HL-60 (cell line): ENCODE results near the gene ADGRG6.

ENCODE experiments used
- DNase-seq, 2 experiments: peaks; one replicate each; pipeline ENCODE4 v3.0.0-alpha.2; 2010 to 2020; ENCODE audit warnings: low read depth in 1 of 2, low spot score in 1 of 2
- H3K27ac ChIP-seq: fragments of 250-450 bp; sonication (Bioruptor Pico); replicated peaks from 2 replicates; pipeline ENCODE4 v1.5.1; 2020; ENCODE audit warnings: mild to moderate bottlenecking, moderate library complexity
- H3K27me3 ChIP-seq: fragments of 250-450 bp; sonication (Bioruptor Pico); 2 replicates; pipeline ENCODE4 v1.5.1; 2021; ENCODE audit warnings: mild to moderate bottlenecking, moderate library complexity; ENCODE audit not compliant: insufficient read depth, poor library complexity, severe bottlenecking
- H3K4me3 ChIP-seq: replicated peaks from 2 replicates; pipeline ENCODE4 v1.5.1; 2011; ENCODE audit warnings: mild to moderate bottlenecking, control low read depth, low read length; ENCODE audit not compliant: insufficient read depth
- CTCF ChIP-seq: IDR thresholded peaks from one replicate; pipeline ENCODE4 v1.5.1; 2011; ENCODE audit warnings: low read length, control low read depth, inconsistent platforms; ENCODE audit not compliant: insufficient read depth
- GABPA ChIP-seq: IDR thresholded peaks from 2 replicates; pipeline ENCODE4 v1.6.1; 2012; ENCODE audit warnings: low read depth
- POLR2AphosphoS5 ChIP-seq: IDR thresholded peaks from 2 replicates; pipeline ENCODE4 v1.6.1; 2012; ENCODE audit warnings: low read depth
- REST ChIP-seq: IDR thresholded peaks from 2 replicates; pipeline ENCODE4 v1.6.1; 2012; ENCODE audit warnings: low read depth; ENCODE audit not compliant: insufficient replicate concordance
- SPI1 ChIP-seq: IDR thresholded peaks from 2 replicates; pipeline ENCODE4 v1.6.1; 2012; ENCODE audit warnings: low read depth, mild to moderate bottlenecking, borderline replicate concordance

The ADGRG6 gene

GRCh38 chr6:142321451-142321850 lies 19.6 kb downstream of the ADGRG6 start:
- no peak overlapping the region for H3K4me3 ChIP-seq
- DNase-seq, result no peak
- no peak overlapping the region for H3K27ac ChIP-seq
- H3K27me3 ChIP-seq, result no peaks in the 10 kb centered on the region
- TF ChIP-seq REST (no peak), CTCF (no peak), GABPA (no peak), SPI1 (no peak), POLR2AphosphoS5 (no peak)

- Histone ChIP-seq H3K4me3 (no peak overlapping the region), H3K27me3 (no peaks in the 10 kb centered on the region), H3K27ac (no peak overlapping the region)
- no peak for DNase-seq
- TF ChIP-seq GABPA, result no peak
- TF ChIP-seq SPI1, result no peak
- no peak for TF ChIP-seq CTCF
- no peak for TF ChIP-seq REST
- no peak for TF ChIP-seq POLR2AphosphoS5
Measured at GRCh38 chr6:142322066-142322465, 20.3 kb downstream of the ADGRG6 start.

GRCh38 chr6:142322504-142323198 lies 20.8 kb downstream of the ADGRG6 start:
- no peaks in the 10 kb centered on the region for H3K27me3 ChIP-seq
- H3K27ac ChIP-seq, result no peak overlapping the region
- DNase-seq, result no peak
- TF ChIP-seq CTCF (no peak), SPI1 (no peak), GABPA (no peak), REST (no peak), POLR2AphosphoS5 (no peak)
- H3K4me3 ChIP-seq, result no peak overlapping the region
